Measurements from ENCODE around the gene CLIC2. TPM values are rescaled to one million over a fixed set of nuclear protein-coding genes. Genes with fewer than 3 reads are reported as not detected.
"Not testable (repeated sequence)": the region's sequence is repeated elsewhere in the genome, so short reads cannot be mapped to it uniquely, and the experiment has no call there.

The CLIC2 gene
- 2.2 and 4.0 TPM in 2 replicates for total RNA-seq

- DNase-seq (ENCODE audit: extremely low read depth, low read depth, low spot score): no peak
Observed at GRCh38 chrX:155334486-155335336, at the start of gene CLIC2. TSS of gene CLIC2 (minus strand) at chrX:155334614. CDS start at chrX:155334427, 187 bp downstream.

GRCh38 chrX:155382529-155382967 lies 48.1 kb upstream of the CLIC2 start:
- DNase-seq (ENCODE audit: extremely low read depth, low read depth, low spot score): not testable (repeated sequence)

DNA sequence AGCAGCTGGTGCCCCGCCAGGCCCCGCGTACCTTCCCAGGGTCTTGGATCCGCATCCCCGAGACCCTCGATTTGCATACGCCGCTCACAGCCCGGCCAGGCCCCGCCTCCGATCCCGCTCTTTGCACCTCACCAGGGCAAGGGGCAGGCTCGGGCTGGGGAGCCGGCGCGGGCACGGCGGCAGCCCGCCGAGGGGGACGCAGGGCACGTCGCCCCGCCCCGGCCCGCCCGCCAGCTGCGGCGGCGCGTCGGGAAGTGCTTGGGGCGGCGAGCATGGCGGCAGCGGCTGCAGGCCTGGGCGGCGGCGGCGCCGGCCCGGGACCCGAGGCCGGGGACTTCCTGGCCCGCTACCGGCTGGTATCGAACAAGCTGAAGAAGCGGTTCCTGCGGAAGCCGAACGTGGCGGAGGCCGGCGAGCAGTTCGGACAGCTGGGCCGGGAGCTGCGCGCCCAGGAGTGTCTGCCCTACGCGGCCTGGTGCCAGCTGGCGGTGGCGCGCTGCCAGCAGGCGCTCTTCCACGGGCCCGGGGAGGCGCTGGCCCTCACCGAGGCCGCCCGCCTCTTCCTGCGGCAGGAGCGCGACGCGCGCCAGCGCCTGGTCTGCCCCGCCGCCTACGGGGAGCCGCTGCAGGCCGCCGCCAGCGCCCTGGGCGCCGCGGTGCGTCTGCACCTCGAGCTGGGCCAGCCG lies 47.6 kb upstream of the CLIC2 start, which contains the start of gene F8A2:
TSS of gene F8A2 (plus strand) at position 253 of the 686 bp plus-strand sequence. CDS start at position 273, 20 bp downstream.
- DNase-seq (ENCODE audit: extremely low read depth, low read depth, low spot score): not testable (repeated sequence)

- DNase-seq (ENCODE audit: extremely low read depth, low read depth, low spot score): not testable (repeated sequence)
Observed at GRCh38 chrX:155379802-155380201, 45.4 kb upstream of the CLIC2 start.

DNA sequence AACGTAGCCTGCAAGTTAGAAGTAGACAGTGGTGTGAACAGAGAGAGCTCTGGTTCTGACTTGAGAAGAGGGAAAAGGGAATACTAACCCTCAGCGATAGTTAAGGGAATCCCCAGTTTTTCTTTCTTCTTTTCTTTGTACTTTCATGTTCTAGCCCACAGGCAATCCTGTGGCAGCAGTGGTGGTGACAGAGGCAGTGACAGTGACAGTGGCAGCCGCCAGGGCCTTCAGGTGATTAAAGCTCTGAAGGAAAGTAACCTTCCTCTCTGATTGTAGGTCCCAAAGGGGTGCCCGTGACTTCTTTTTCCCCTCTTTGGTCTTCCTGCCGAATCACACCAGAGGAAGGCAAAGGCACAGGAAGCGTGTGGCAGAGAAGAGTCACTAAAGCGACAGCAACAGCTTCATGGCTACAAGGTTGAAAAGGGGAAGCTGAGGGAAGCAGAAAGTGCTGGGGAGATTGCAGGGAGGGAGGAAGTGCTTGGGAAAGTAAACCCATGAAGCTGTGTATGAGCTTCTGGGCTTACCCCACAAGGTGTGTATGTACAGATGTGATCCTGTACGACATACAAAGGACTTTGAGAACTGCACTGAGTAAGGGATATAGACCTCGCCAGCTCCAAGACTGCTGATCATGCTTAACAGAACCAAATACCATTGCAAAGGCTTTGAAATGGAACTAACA lies 39.5 kb upstream of the CLIC2 start:
- DNase-seq (ENCODE audit: extremely low read depth, low read depth, low spot score): not testable (repeated sequence)

DNA sequence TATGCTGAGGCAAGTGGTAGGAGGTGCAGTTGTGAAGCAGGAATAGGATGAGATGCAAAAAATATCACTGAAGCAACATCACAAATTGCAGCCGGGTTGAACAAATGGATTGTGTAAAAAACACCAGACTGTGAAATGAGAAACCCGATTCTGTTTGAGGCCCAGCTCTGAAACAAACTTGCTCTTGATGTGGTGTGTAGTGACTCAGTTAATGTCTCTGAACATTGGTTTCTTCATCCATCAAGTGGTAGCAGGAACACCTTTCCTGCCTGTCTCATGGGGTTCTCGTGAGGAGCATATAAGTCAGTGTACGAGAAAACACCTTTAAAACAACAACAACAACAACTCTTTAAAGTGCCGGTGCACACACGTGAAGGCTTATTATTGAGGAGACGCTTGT lies 29.3 kb upstream of the CLIC2 start:
- DNase-seq (ENCODE audit: extremely low read depth, low read depth, low spot score): not testable (repeated sequence)

GRCh38 chrX:155349448-155349847 lies 15.0 kb upstream of the CLIC2 start:
- not testable (repeated sequence) for DNase-seq (ENCODE audit: extremely low read depth, low read depth, low spot score)

GRCh38 chrX:155345689-155346088 lies 11.3 kb upstream of the CLIC2 start:
- DNase-seq (ENCODE audit: extremely low read depth, low read depth, low spot score): not testable (repeated sequence)

- DNase-seq (ENCODE audit: extremely low read depth, low read depth, low spot score): not testable (repeated sequence)
Observed at GRCh38 chrX:155335337-155335712, 911 bp upstream of the CLIC2 start.

GRCh38 chrX:155333544-155334100 lies 792 bp downstream of the CLIC2 start:
- no peak for DNase-seq (ENCODE audit: extremely low read depth, low read depth, low spot score)

DNA sequence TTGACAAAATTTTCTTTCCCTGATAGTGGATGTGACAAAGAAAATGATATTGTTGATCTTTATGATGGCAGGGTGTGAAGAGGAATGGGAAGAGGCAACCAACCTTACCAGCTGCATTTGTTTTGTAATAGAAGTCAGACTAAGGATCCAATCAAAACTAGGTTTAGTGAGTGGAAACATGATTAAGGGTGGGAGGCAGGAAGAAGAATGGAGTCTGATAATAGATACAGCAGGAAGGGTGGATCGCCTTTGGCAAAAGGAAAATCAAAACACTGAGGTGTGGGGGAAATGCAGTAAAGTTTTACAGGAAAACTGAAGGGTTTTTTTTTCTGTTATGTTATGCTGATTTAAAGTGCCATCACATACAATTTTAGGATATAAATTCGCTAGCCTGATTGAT lies 3.4 kb downstream of the CLIC2 start:
- no peak for DNase-seq (ENCODE audit: extremely low read depth, low read depth, low spot score)

- DNase-seq (ENCODE audit: extremely low read depth, low read depth, low spot score): no peak
Observed at GRCh38 chrX:155329293-155329692, 5.1 kb downstream of the CLIC2 start.

DNA sequence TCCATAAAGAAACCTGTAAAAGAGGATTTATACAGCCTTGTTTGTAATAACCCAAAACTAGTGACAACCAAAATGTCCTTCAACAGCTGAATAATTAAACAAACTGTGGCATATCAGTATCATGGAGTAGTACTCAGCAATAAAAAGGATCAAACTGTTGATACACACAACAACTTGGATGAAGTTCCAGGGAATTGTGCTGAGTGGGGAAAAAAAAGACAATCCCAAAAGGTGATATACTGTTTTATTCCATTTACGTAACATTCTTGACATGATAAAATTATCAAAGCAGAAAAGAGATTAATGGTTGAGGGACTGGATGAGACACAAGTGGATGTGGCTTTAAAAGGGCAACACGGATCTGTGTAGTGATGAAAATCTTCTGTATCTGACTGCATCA lies 7.8 kb downstream of the CLIC2 start:
- DNase-seq (ENCODE audit: extremely low read depth, low read depth, low spot score): no peak

DNA sequence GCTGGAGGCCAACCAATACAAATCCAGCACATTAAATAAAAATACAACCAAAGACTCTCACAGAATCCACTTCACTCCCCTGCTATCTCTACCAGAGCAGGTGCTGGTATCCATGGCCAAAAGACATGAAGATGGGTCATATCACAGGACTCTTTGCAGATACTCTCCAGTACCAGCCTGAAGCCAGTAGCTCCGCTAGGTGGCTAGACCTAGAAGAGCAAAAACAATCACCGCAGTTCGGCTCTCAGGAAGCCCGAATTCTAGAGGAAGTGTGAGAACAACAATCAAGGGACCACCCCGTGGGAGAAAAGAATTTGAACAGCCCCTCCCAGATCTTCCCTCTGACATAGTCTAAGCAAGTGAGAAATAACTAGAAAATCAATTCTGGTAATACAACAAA lies 20.2 kb downstream of the CLIC2 start:
- no peak for DNase-seq (ENCODE audit: extremely low read depth, low read depth, low spot score)

GRCh38 chrX:155313766-155314165 lies 20.6 kb downstream of the CLIC2 start:
- DNase-seq (ENCODE audit: extremely low read depth, low read depth, low spot score): no peak

- DNase-seq (ENCODE audit: extremely low read depth, low read depth, low spot score): no peak
Observed at GRCh38 chrX:155293771-155294170, 40.6 kb downstream of the CLIC2 start.

DNA sequence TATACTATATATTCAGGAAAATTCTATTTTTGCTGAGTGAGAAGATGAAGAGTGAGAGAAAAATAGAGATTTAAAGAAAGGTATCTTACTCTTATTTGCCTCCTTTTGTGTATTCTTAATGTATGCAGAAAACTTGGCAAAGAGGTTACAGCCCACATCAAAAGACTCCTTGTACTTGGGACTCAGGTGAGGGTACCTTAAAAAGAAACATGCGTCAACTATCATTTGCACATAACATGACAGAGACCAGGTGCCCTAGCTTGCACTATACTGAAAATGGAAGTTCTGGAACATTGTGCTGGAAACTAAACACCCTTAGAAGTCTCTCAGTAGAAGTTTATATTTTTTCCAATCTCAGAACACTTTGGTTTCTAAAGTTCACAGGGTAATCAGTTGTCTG lies 54.5 kb downstream of the CLIC2 start:
- DNase-seq (ENCODE audit: extremely low read depth, low read depth, low spot score): no peak

DNA sequence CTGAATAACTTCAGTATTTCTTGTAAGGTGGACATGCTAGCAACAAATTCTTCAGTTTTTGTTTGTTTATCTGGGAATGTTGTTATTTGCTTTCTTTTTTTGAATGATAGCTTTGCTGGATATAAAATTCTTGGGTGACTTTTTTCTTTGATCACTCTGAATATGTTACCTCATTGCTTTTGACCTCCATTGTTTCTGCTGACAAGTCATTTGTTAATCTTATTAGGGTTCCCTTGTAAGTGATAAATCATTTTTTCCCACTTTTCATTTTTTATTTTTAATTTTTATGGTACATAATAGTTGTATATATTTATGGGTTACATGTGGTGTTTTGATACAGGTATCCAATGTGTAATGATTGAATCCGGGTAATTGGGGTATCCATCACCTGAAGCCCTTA lies 63.4 kb downstream of the CLIC2 start:
- DNase-seq (ENCODE audit: extremely low read depth, low read depth, low spot score): no peak

GRCh38 chrX:155267995-155268394 lies 66.4 kb downstream of the CLIC2 start:
- DNase-seq (ENCODE audit: extremely low read depth, low read depth, low spot score): not testable (repeated sequence)

GRCh38 chrX:155266439-155266838 lies 68.0 kb downstream of the CLIC2 start:
- no peak for DNase-seq (ENCODE audit: extremely low read depth, low read depth, low spot score)

Data from glomerular endothelial cell (primary cell).